PC-3 (cell line): ENCODE measurements around the gene TNPO3. TPM values are rescaled to one million over a fixed set of nuclear protein-coding genes. Genes with fewer than 3 reads are reported as not detected.
"Not testable (repeated sequence)": the region's sequence is repeated elsewhere in the genome, so short reads cannot be mapped to it uniquely, and the experiment has no call there.

ENCODE experiments used
- ATAC-seq: fragments of 200-7000 bp; cut with Tn5 transposase; 2 replicates; pipeline ENCODE4 v1.9.1; 2020; ENCODE audit warnings: mild to moderate bottlenecking, moderate library complexity
- BruUV-seq: library from RNA; stranded (reverse); fragments of 400-500 nt; replicated peaks from 2 replicates; lab custom pipeline; 2021; lab: Mats Ljungman, UMichigan
- CTCF ChIA-PET: fragments of 300-600 bp; sonication (Branson Sonifier 250); formaldehyde crosslinking; loops from one replicate; lab custom pipeline; 2022; ENCODE audit warnings: antibody characterized with exemption; lab: Charles Lee
- POLR2A ChIA-PET: fragments of 300-600 bp; sonication (Branson Sonifier 250); formaldehyde crosslinking; loops from one replicate; lab custom pipeline; 2022; ENCODE audit warnings: antibody characterized with exemption; ENCODE audit not compliant: unreplicated experiment; lab: Charles Lee
- DNase-seq: peaks from one replicate; pipeline ENCODE4 v3.0.0-alpha.2; 2015
- H2AFZ ChIP-seq: fragments of 300-600 bp; sonication (generic); 2 replicates; pipeline ENCODE4 v1.6.0; 2016; ENCODE audit warnings: antibody characterized with exemption, low read length
- H3F3A ChIP-seq: fragments of 300-600 bp; sonication (generic); one replicate; pipeline ENCODE4 v1.6.0; 2017; ENCODE audit warnings: antibody characterized with exemption, low read length, control low read depth, mild to moderate bottlenecking; ENCODE audit not compliant: unreplicated experiment
- H3K27ac ChIP-seq: fragments of 300-600 bp; sonication (generic); 2 replicates; pipeline ENCODE4 v1.5.1; 2016; ENCODE audit warnings: mild to moderate bottlenecking, low read length
- H3K27me3 ChIP-seq: fragments of 300-600 bp; sonication (generic); 2 replicates; pipeline ENCODE4 v1.6.1; 2016; ENCODE audit warnings: low read length, mixed read lengths
- H3K36me3 ChIP-seq: fragments of 300-600 bp; sonication (generic); 2 replicates; pipeline ENCODE4 v1.6.1; 2016; ENCODE audit warnings: low read depth, mixed run types, low read length, mixed read lengths
- H3K4me1 ChIP-seq: fragments of 300-600 bp; sonication (generic); 2 replicates; pipeline ENCODE4 v1.5.1; 2016; ENCODE audit warnings: low read length; ENCODE audit not compliant: insufficient read depth
- H3K4me2 ChIP-seq: fragments of 300-600 bp; sonication (generic); 2 replicates; pipeline ENCODE4 v1.6.0; 2016; ENCODE audit warnings: low read length
- H3K4me3 ChIP-seq: fragments of 300-600 bp; sonication (generic); 2 replicates; pipeline ENCODE4 v1.5.1; 2016; ENCODE audit warnings: mild to moderate bottlenecking, low read length, mixed read lengths
- H3K79me2 ChIP-seq: fragments of 300-600 bp; sonication (generic); 2 replicates; pipeline ENCODE4 v1.6.1; 2017; ENCODE audit warnings: low read length, mixed read lengths
- H3K9ac ChIP-seq: fragments of 300-600 bp; sonication (generic); 2 replicates; pipeline ENCODE4 v1.6.0; 2016; ENCODE audit warnings: mild to moderate bottlenecking, low read length
- H3K9me2 ChIP-seq: fragments of 300-600 bp; sonication (generic); replicated peaks from 2 replicates; pipeline ENCODE4 v1.6.1; 2016; ENCODE audit warnings: mixed run types, low read length, mixed read lengths
- H3K9me3 ChIP-seq: fragments of 300-600 bp; sonication (generic); 2 replicates; pipeline ENCODE4 v1.6.1; 2016; ENCODE audit warnings: low read length, mixed read lengths
- H4K20me1 ChIP-seq: fragments of 300-600 bp; sonication (generic); 2 replicates; pipeline ENCODE4 v1.6.1; 2016; ENCODE audit warnings: low read length, mixed read lengths
- CTCF ChIP-seq: fragments of 300-600 bp; sonication (generic); conservative IDR thresholded peaks from 2 replicates; pipeline ENCODE4 v1.5.1; 2017; ENCODE audit warnings: antibody characterized with exemption, low read depth, mild to moderate bottlenecking, low read length
- EZH2 ChIP-seq: fragments of 300-600 bp; sonication (generic); IDR thresholded peaks from one replicate; pipeline ENCODE4 v1.6.1; 2017; ENCODE audit warnings: antibody characterized with exemption, mild to moderate bottlenecking, low read length; ENCODE audit not compliant: unreplicated experiment
- EZH2phosphoT487 ChIP-seq: fragments of 300-600 bp; sonication (generic); IDR thresholded peaks from 2 replicates; pipeline ENCODE4 v1.6.1; 2018; ENCODE audit warnings: mild to moderate bottlenecking, antibody characterized with exemption, low read length, borderline replicate concordance
- intact Hi-C: fragments of 100-400 bp; cut with micrococcal nuclease; formaldehyde crosslinking; loops from 2 replicates; pipeline ENCODE4 v1.9.0; 2023
- total RNA-seq: library from RNA; depleted of rRNA; stranded (reverse); fragments of >200 nt; gene quantifications from 2 replicates; pipeline ENCODE4 v1.2.3, GENCODE V29; 2014

The TNPO3 gene
- total RNA-seq, 1 experiment from 2014 or later: 55.9 TPM

GRCh38 chr7:129005186-129005585 is 49.7 kb downstream of the TNPO3 start:
- ATAC-seq: no peak
- CTCF ChIA-PET: interaction anchor here (0.6 kb wide), 1 partner anchor 86 kb away, joined by 3 read pairs; no protein-coding TSS in a partner anchor
- intact Hi-C loops: no loop called here

GRCh38 chr7:128997181-128997580 is 57.7 kb downstream of the TNPO3 start:
- TF ChIP-seq CTCF (no peak), EZH2phosphoT487 (no peak), EZH2 (no peak)
- no peaks in the 10 kb centered on the region for H3F3A ChIP-seq
- no peaks in the 10 kb centered on the region for H3K9me2 ChIP-seq
- H3K27me3 ChIP-seq: no peaks in the 10 kb centered on the region
- H3K9ac ChIP-seq: no peak overlapping the region
- no peak overlapping the region for H3K27ac ChIP-seq
- no peak for DNase-seq
- no peaks in the 10 kb centered on the region; the same call in 1 of the 2 replicates for H3K4me1 ChIP-seq
- H3K9me3 ChIP-seq: no peaks in the 10 kb centered on the region
- intact Hi-C loops: no loop called here
- H3K79me2 ChIP-seq: no peaks in the 10 kb centered on the region
- H3K36me3 ChIP-seq: peaks cover 33% of the 10 kb centered on the region
- H4K20me1 ChIP-seq: no peaks in the 10 kb centered on the region
- no peak overlapping the region for H3K4me3 ChIP-seq
- H2AFZ ChIP-seq: no peak overlapping the region
- no TSS peak for BruUV-seq
- ChIA-PET CTCF (no interaction called here), POLR2A (no interaction called here)
- no peak for ATAC-seq
- no peak overlapping the region for H3K4me2 ChIP-seq

More at GRCh38 chr7:129005186-129005585, 49.7 kb downstream of the TNPO3 start:
- Histone ChIP-seq H3K4me2 (no peak overlapping the region), H3K27me3 (no peaks in the 10 kb centered on the region), H3K9ac (no peak overlapping the region), H3K4me1 (no peaks in the 10 kb centered on the region), H3K36me3 (peaks cover 32% of the 10 kb centered on the region), H3F3A (peaks cover 4% of the 10 kb centered on the region), H3K9me2 (no peaks in the 10 kb centered on the region), H4K20me1 (no peaks in the 10 kb centered on the region), H3K9me3 (no peaks in the 10 kb centered on the region), H3K4me3 (no peak overlapping the region), H3K27ac (no peak overlapping the region), H2AFZ (no peak overlapping the region), H3K79me2 (0 out of 2 replicates have a peak, but pooled peaks cover 4% of the 10 kb centered on the region)
- TF ChIP-seq EZH2: no peak
- no peak for TF ChIP-seq CTCF
- TF ChIP-seq EZH2phosphoT487: no peak
- POLR2A ChIA-PET: no interaction called here
- no TSS peak for BruUV-seq
- DNase-seq: no peak

- H2AFZ ChIP-seq, H4K20me1 ChIP-seq, H3K27me3 ChIP-seq, H3K4me3 ChIP-seq, DNase-seq, H3K4me1 ChIP-seq, H3F3A ChIP-seq, CTCF ChIA-PET, H3K9me2 ChIP-seq, intact Hi-C loops, H3K79me2 ChIP-seq, H3K9ac ChIP-seq, BruUV-seq, H3K9me3 ChIP-seq, H3K4me2 ChIP-seq, ATAC-seq, H3K27ac ChIP-seq, POLR2A ChIA-PET: not testable (repeated sequence)
- peaks cover 29% of the 10 kb centered on the region for H3K36me3 ChIP-seq
Measured at GRCh38 chr7:128994560-128994959, 60.4 kb downstream of the TNPO3 start.
